A673 (cell line): ENCODE data around the gene EPS8. TPM values are rescaled to one million over a fixed set of nuclear protein-coding genes. Genes with fewer than 3 reads are reported as not detected.

Experiments
- BruUV-seq: library from RNA; stranded (reverse); fragments of 400-500 nt; replicated peaks from 2 replicates; lab custom pipeline; 2021; lab: Mats Ljungman, UMichigan
- CTCF ChIA-PET: fragments of 300-600 bp; sonication (Branson Sonifier 250); formaldehyde crosslinking; loops from one replicate; lab custom pipeline; 2022; ENCODE audit warnings: antibody characterized with exemption; lab: Charles Lee
- POLR2A ChIA-PET: fragments of 300-600 bp; sonication (Branson Sonifier 250); formaldehyde crosslinking; loops from one replicate; lab custom pipeline; 2022; ENCODE audit warnings: antibody characterized with exemption; ENCODE audit not compliant: low non-redundant PET; lab: Charles Lee
- DNase-seq: peaks from one replicate; pipeline ENCODE4 v3.0.0-alpha.2; 2015; ENCODE audit warnings: low spot score
- H3K27ac ChIP-seq: fragments of 200-600 bp; sonication (generic); 2 replicates; pipeline ENCODE4 v1.5.1; 2016; ENCODE audit warnings: mixed run types, low read depth, mild to moderate bottlenecking, mixed read lengths, antibody characterized with exemption, low read length; ENCODE audit not compliant: poor library complexity, severe bottlenecking
- H3K27me3 ChIP-seq: fragments of 200-600 bp; sonication (generic); replicated peaks from 2 replicates; pipeline ENCODE4 v1.6.1; 2017; ENCODE audit warnings: mixed run types, low read depth, mild to moderate bottlenecking, mixed read lengths, antibody characterized with exemption, low read length; ENCODE audit not compliant: insufficient read depth, poor library complexity
- H3K36me3 ChIP-seq: fragments of 200-600 bp; sonication (generic); 2 replicates; pipeline ENCODE4 v1.6.1; 2016; ENCODE audit warnings: mixed run types, mild to moderate bottlenecking, mixed read lengths, antibody characterized with exemption, low read length; ENCODE audit not compliant: insufficient read depth, poor library complexity, severe bottlenecking
- H3K4me1 ChIP-seq: fragments of 200-600 bp; sonication (generic); 2 replicates; pipeline ENCODE4 v1.6.1; 2017; ENCODE audit warnings: mixed run types, mild to moderate bottlenecking, mixed read lengths, antibody characterized with exemption, low read length; ENCODE audit not compliant: insufficient read depth, poor library complexity, severe bottlenecking
- H3K4me3 ChIP-seq: fragments of 200-600 bp; sonication (generic); 2 replicates; pipeline ENCODE4 v1.5.1; 2016; ENCODE audit warnings: low read depth, mixed run types, mild to moderate bottlenecking, mixed read lengths, low read length; ENCODE audit not compliant: poor library complexity, severe bottlenecking
- H3K9me3 ChIP-seq: fragments of 200-600 bp; sonication (generic); 2 replicates; pipeline ENCODE4 v1.6.1; 2016; ENCODE audit warnings: mixed run types, low read depth, mild to moderate bottlenecking, mixed read lengths, antibody characterized with exemption, low read length; ENCODE audit not compliant: poor library complexity, severe bottlenecking
- CTCF ChIP-seq: fragments of 300-800, 200-600 bp; sonication (generic); conservative IDR thresholded peaks from 2 replicates; pipeline ENCODE4 v1.5.1; 2017; ENCODE audit warnings: low read depth, mild to moderate bottlenecking, antibody characterized with exemption, low read length, moderate library complexity, mixed read lengths
- EZH2 ChIP-seq: fragments of 200-600 bp; sonication (generic); IDR thresholded peaks from 2 replicates; pipeline ENCODE4 v1.6.1; 2017; ENCODE audit warnings: borderline replicate concordance, low read depth, mild to moderate bottlenecking, mixed read lengths, antibody characterized with exemption, low read length; ENCODE audit not compliant: poor library complexity, severe bottlenecking
- intact Hi-C: fragments of 100-400 bp; cut with micrococcal nuclease; formaldehyde crosslinking; loops from one replicate; pipeline ENCODE4 v1.10.0; 2022; ENCODE audit not compliant: unreplicated experiment
- total RNA-seq: library from RNA; stranded (reverse); gene quantifications from 2 replicates; pipeline ENCODE4 v1.2.3, GENCODE V29; 2021

EPS8 gene
- total RNA-seq, 1 experiment from 2014 or later, result 14.0 TPM

GRCh38 chr12:15603474-15604085, 185.6 kb downstream of the EPS8 start:
- Histone ChIP-seq H3K4me3 (no peak overlapping the region), H3K4me1 (peaks cover 22% of the 10 kb centered on the region), H3K36me3 (no peaks in the 10 kb centered on the region), H3K9me3 (no peaks in the 10 kb centered on the region), H3K27ac (no peak overlapping the region), H3K27me3 (no peaks in the 10 kb centered on the region)
- intact Hi-C loops, result no loop called here
- CTCF ChIA-PET, result no interaction called here
- POLR2A ChIA-PET, result no interaction called here
- DNase-seq, result peak; percentile 84
- BruUV-seq, result no TSS peak
- TF ChIP-seq EZH2 (no peak), CTCF (no peak)

- Histone ChIP-seq H3K27me3 (no peaks in the 10 kb centered on the region), H3K9me3 (no peaks in the 10 kb centered on the region), H3K4me1 (peaks cover 22% of the 10 kb centered on the region), H3K36me3 (no peaks in the 10 kb centered on the region), H3K27ac (no peak overlapping the region), H3K4me3 (no peak overlapping the region)
- no TSS peak for BruUV-seq
- ChIA-PET CTCF (no interaction called here), POLR2A (no interaction called here)
- no peak for TF ChIP-seq EZH2
- no peak for TF ChIP-seq CTCF
- intact Hi-C loops, result no loop called here
- DNase-seq, result no peak
Measured at GRCh38 chr12:15602051-15602672, 187.0 kb downstream of the EPS8 start.

GRCh38 chr12:15601210-15601800, 187.9 kb downstream of the EPS8 start:
- no TSS peak for BruUV-seq
- TF ChIP-seq CTCF (no peak), EZH2 (no peak)
- CTCF ChIA-PET, result no interaction called here
- intact Hi-C loops, result no loop called here
- no peak for DNase-seq
- Histone ChIP-seq H3K4me1 (peaks cover 22% of the 10 kb centered on the region), H3K36me3 (no peaks in the 10 kb centered on the region), H3K9me3 (no peaks in the 10 kb centered on the region), H3K27ac (no peak overlapping the region), H3K27me3 (no peaks in the 10 kb centered on the region), H3K4me3 (no peak overlapping the region)
- POLR2A ChIA-PET, result no interaction called here
